Measurements from ENCODE around the gene RHOF. TPM values are rescaled to one million over a fixed set of nuclear protein-coding genes. Genes with fewer than 3 reads are reported as not detected.
"Not testable (repeated sequence)": the region's sequence is repeated elsewhere in the genome, so short reads cannot be mapped to it uniquely, and the experiment has no call there.

The RHOF gene
- total and polyA plus RNA-seq, 2 of the 8 experiments (the other 6 are each of a cell fraction or from before 2014, with no cell fraction given) = 23.8 to 31.9 TPM

GRCh38 chr12:121790785-121791184 lies 2.7 kb downstream of the RHOF start:
- H3K79me2 ChIP-seq (ENCODE audit: control insufficient read depth in 1 of 2, insufficient read depth in 2 of 2, low read length in 2 of 2); FAIRE-seq; H3K14ac ChIP-seq (ENCODE audit: insufficient read length); H3K23ac ChIP-seq (ENCODE audit: insufficient read length); H4K8ac ChIP-seq (ENCODE audit: extremely low read depth, insufficient read depth, low read length); DNase-seq (ENCODE audit: low read depth in 1 of 2, low spot score in 2 of 2); H2AK5ac ChIP-seq (ENCODE audit: low read depth, low read length); H2BK120ac ChIP-seq (replicated peaks; ENCODE audit: low read depth, low read length); H3K23me2 ChIP-seq (ENCODE audit: low read depth, low read length); H2BK12ac ChIP-seq (ENCODE audit: low read depth, low read length); H3K56ac ChIP-seq (replicated peaks; ENCODE audit: insufficient read length, low read depth, low read length); H2BK5ac ChIP-seq (ENCODE audit: low read depth, low read length); H3K9ac ChIP-seq (replicated peaks in 1 of 4; ENCODE audit: extremely low read depth in 1 of 4, low read depth in 3 of 4, low read length in 3 of 4); H2AFZ ChIP-seq (ENCODE audit: low read length); H4K91ac ChIP-seq (replicated peaks; ENCODE audit: insufficient read length, low read length); H3K36me3 ChIP-seq (ENCODE audit: control insufficient read depth in 2 of 4, insufficient read depth in 4 of 4, low read length in 3 of 4); H4K5ac ChIP-seq (ENCODE audit: insufficient read length, low read depth, low read length); H3K27ac ChIP-seq (ENCODE audit: low read depth, low read length); H3K9me3 ChIP-seq (ENCODE audit: insufficient read depth in 2 of 2, low read depth in 1 of 2, low read length in 1 of 2); H2BK20ac ChIP-seq (ENCODE audit: low read length); H3K4ac ChIP-seq (replicated peaks; ENCODE audit: insufficient read length, low read depth, low read length); H3K18ac ChIP-seq (ENCODE audit: extremely low read depth, low read length); H3K27me3 ChIP-seq (replicated peaks in 1 of 4; ENCODE audit: control insufficient read depth in 3 of 4, extremely low read depth in 1 of 4, insufficient read depth in 3 of 4, low read length in 3 of 4); H3K4me2 ChIP-seq (ENCODE audit: insufficient read depth in 1 of 2, low read depth in 2 of 2, low read length in 2 of 2); H3K4me3 ChIP-seq (ENCODE audit: extremely low read depth in 1 of 4, insufficient read depth in 2 of 4, low read depth in 3 of 4, low read length in 4 of 4); H3K79me1 ChIP-seq (ENCODE audit: low read depth, low read length); H2BK15ac ChIP-seq (ENCODE audit: low read length): not testable (repeated sequence)
- Histone ChIP-seq H3K4me1 (replicated peaks in 1 of 4; ENCODE audit: control insufficient read depth in 3 of 4, insufficient read depth in 4 of 4, low read length in 3 of 4) (peaks cover 0 to 18% (median 8%) of the 10 kb centered on the region in 4 experiments; a peak in 5 of 7 replicates), H4K20me1 (replicated peaks in 1 of 2; ENCODE audit: control insufficient read depth in 1 of 2, insufficient read depth in 2 of 2, low read length in 2 of 2) (peaks cover 15 to 16% of the 10 kb centered on the region in 2 experiments)
- ChIA-PET CTCF (ENCODE audit: partially characterized antibody) (interaction anchor here (3.0 to 18.2 kb wide), 4 partner anchors 12 to 93 kb away, joined by 10 to 363 read pairs (median 249); partner anchors contain the start of gene SETD1B), POLR2A (ENCODE audit: partially characterized antibody) (interaction anchor here (0.6 to 34.9 kb wide), 3 partner anchors 4 to 134 kb away, joined by 3 to 958 read pairs (median 958); partner anchors contain the start of genes RHOF and SETD1B)
- 89% methylated on average over 8 of the region's 8 CpGs; no CpG with 5 or more reads in 1 of the 2 experiments for WGBS, 2 experiments (ENCODE audit: extremely low coverage in 1 of 2, insufficient coverage in 1 of 2, insufficient read length in 1 of 2, insufficient replicate concordance in 2 of 2, low coverage in 1 of 2, low lambda C conversion rate in 2 of 2, missing lambda C conversion rate in 1 of 2)
